H9 (cell line): ENCODE results near the gene SFMBT1. TPM values are rescaled to one million over a fixed set of nuclear protein-coding genes. Genes with fewer than 3 reads are reported as not detected.

Experiments
- DNase-seq: peaks from one replicate; pipeline ENCODE4 v3.0.0-alpha.2; 2017
- H2AFZ ChIP-seq: one replicate; pipeline ENCODE4 v1.6.1; 2013; ENCODE audit warnings: mild to moderate bottlenecking, low read length, control low read depth, moderate library complexity
- H2AK5ac ChIP-seq: 2 replicates; pipeline ENCODE4 v1.6.1; 2013; ENCODE audit warnings: low read length, control low read depth, mixed read lengths; ENCODE audit not compliant: insufficient read length
- H2BK120ac ChIP-seq: one replicate; pipeline ENCODE4 v1.6.1; 2013; ENCODE audit warnings: low read depth, mild to moderate bottlenecking, low read length, control low read depth, inconsistent platforms; ENCODE audit not compliant: poor library complexity, severe bottlenecking
- H2BK12ac ChIP-seq: 2 replicates; pipeline ENCODE4 v1.6.1; 2013; ENCODE audit warnings: low read length, control low read depth, mixed read lengths, low read depth; ENCODE audit not compliant: insufficient read length
- H2BK15ac ChIP-seq: 2 replicates; pipeline ENCODE4 v1.6.1; 2013; ENCODE audit warnings: low read depth, low read length, control low read depth
- H2BK20ac ChIP-seq: one replicate; pipeline ENCODE4 v1.6.1; 2013; ENCODE audit warnings: low read depth, mild to moderate bottlenecking, low read length, control low read depth, inconsistent platforms; ENCODE audit not compliant: poor library complexity, severe bottlenecking
- H2BK5ac ChIP-seq: 2 replicates; pipeline ENCODE4 v1.6.1; 2013; ENCODE audit warnings: low read length, control low read depth, mixed read lengths; ENCODE audit not compliant: insufficient read length
- H3K14ac ChIP-seq: 2 replicates; pipeline ENCODE4 v1.6.1; 2013; ENCODE audit warnings: low read length, control low read depth; ENCODE audit not compliant: insufficient read depth
- H3K18ac ChIP-seq: 2 replicates; pipeline ENCODE4 v1.6.1; 2013; ENCODE audit warnings: low read depth, mild to moderate bottlenecking, mixed read lengths, low read length, control low read depth; ENCODE audit not compliant: insufficient read length
- H3K23ac ChIP-seq: 2 replicates; pipeline ENCODE4 v1.6.1; 2013; ENCODE audit warnings: low read length, control low read depth, mixed read lengths, low read depth; ENCODE audit not compliant: insufficient read length
- H3K23me2 ChIP-seq: 2 replicates; pipeline ENCODE4 v1.6.1; 2013; ENCODE audit warnings: low read depth, mild to moderate bottlenecking, mixed read lengths, low read length, control low read depth; ENCODE audit not compliant: insufficient read length, poor library complexity, severe bottlenecking
- H3K27ac ChIP-seq: 2 replicates; pipeline ENCODE4 v1.5.1; 2013; ENCODE audit warnings: low read length, control low read depth, mixed read lengths, low read depth; ENCODE audit not compliant: insufficient read length
- H3K27me3 ChIP-seq: 2 replicates; pipeline ENCODE4 v1.6.1; 2013; ENCODE audit warnings: low read length, control low read depth, inconsistent platforms; ENCODE audit not compliant: insufficient read depth
- H3K4ac ChIP-seq: 2 replicates; pipeline ENCODE4 v1.6.1; 2013; ENCODE audit warnings: low read depth, mild to moderate bottlenecking, control low read depth, inconsistent platforms, low read length, moderate library complexity
- H3K4me1 ChIP-seq: 2 replicates; pipeline ENCODE4 v1.6.1; 2013; ENCODE audit warnings: low read length, control low read depth, inconsistent platforms; ENCODE audit not compliant: insufficient read depth
- H3K4me2 ChIP-seq: 2 replicates; pipeline ENCODE4 v1.6.1; 2013; ENCODE audit warnings: low read length, control low read depth, mixed read lengths; ENCODE audit not compliant: insufficient read length, insufficient read depth
- H3K56ac ChIP-seq: 2 replicates; pipeline ENCODE4 v1.6.1; 2013; ENCODE audit warnings: low read depth, mild to moderate bottlenecking, mixed read lengths, low read length, control low read depth; ENCODE audit not compliant: insufficient read length
- H3K79me1 ChIP-seq: 2 replicates; pipeline ENCODE4 v1.6.1; 2013; ENCODE audit warnings: low read depth, mild to moderate bottlenecking, moderate library complexity, low read length, control low read depth, inconsistent platforms; ENCODE audit not compliant: insufficient read depth, poor library complexity, severe bottlenecking
- H3K79me2 ChIP-seq: 2 replicates; pipeline ENCODE4 v1.6.1; 2013; ENCODE audit warnings: low read length, control low read depth, inconsistent platforms; ENCODE audit not compliant: insufficient read depth
- H3K9ac ChIP-seq: 2 replicates; pipeline ENCODE4 v1.6.1; 2013; ENCODE audit warnings: low read length, control low read depth, mixed read lengths; ENCODE audit not compliant: insufficient read length; ENCODE audit errors: extremely low read depth
- H3K9me3 ChIP-seq: one replicate; pipeline ENCODE4 v1.6.1; 2013; ENCODE audit warnings: low read depth, low read length, inconsistent platforms; ENCODE audit not compliant: control insufficient read depth
- H3T11ph ChIP-seq: one replicate; pipeline ENCODE4 v1.6.1; 2013; ENCODE audit warnings: mild to moderate bottlenecking, low read length, control low read depth, inconsistent platforms
- H4K20me1 ChIP-seq: one replicate; pipeline ENCODE4 v1.6.1; 2013; ENCODE audit not compliant: control insufficient read depth, insufficient read length, insufficient read depth
- H4K5ac ChIP-seq: 2 replicates; pipeline ENCODE4 v1.6.1; 2013; ENCODE audit warnings: low read depth, mild to moderate bottlenecking, mixed read lengths, low read length, control low read depth; ENCODE audit not compliant: insufficient read length
- H4K8ac ChIP-seq: replicated peaks from 2 replicates; pipeline ENCODE4 v1.6.1; 2013; ENCODE audit warnings: low read length, control low read depth, mixed read lengths, low read depth; ENCODE audit not compliant: insufficient read length
- H4K91ac ChIP-seq: 2 replicates; pipeline ENCODE4 v1.6.1; 2013; ENCODE audit warnings: low read depth, mild to moderate bottlenecking, moderate library complexity, mixed read lengths, low read length, control low read depth; ENCODE audit not compliant: insufficient read length
- H3K27ac Mint-ChIP-seq, 3 experiments: 2 replicates in 2 of 3; 3 replicates in 1 of 3; pipeline ENCODE4 v1.8.0; 2020 to 2021; ENCODE audit warnings: mixed read lengths in 3 of 3, mild to moderate bottlenecking in 1 of 3, moderate library complexity in 1 of 3
- H3K27me3 Mint-ChIP-seq: 2 replicates; pipeline ENCODE4 v1.8.0; 2021; ENCODE audit warnings: low read depth, mild to moderate bottlenecking, moderate library complexity, mixed read lengths
- H3K36me3 Mint-ChIP-seq, 3 experiments: 2 replicates in 2 of 3; 3 replicates in 1 of 3; pipeline ENCODE4 v1.8.0; 2020 to 2021; ENCODE audit warnings: low read depth in 3 of 3, mixed read lengths in 3 of 3; ENCODE audit not compliant: insufficient read depth in 1 of 3
- H3K4me1 Mint-ChIP-seq, 2 experiments: 2 replicates each; pipeline ENCODE4 v1.8.0; 2020; ENCODE audit warnings: mixed read lengths in 2 of 2
- H3K4me3 Mint-ChIP-seq, 2 experiments: 2 replicates in 1 of 2; 3 replicates in 1 of 2; pipeline ENCODE4 v1.8.0; 2020 to 2021; ENCODE audit warnings: mild to moderate bottlenecking in 2 of 2, mixed read lengths in 2 of 2, moderate library complexity in 1 of 2
- H3K9me3 Mint-ChIP-seq, 2 experiments: 2 replicates in 1 of 2; 3 replicates in 1 of 2; pipeline ENCODE4 v1.8.0; 2020; ENCODE audit warnings: mild to moderate bottlenecking in 2 of 2, mixed read lengths in 2 of 2, moderate library complexity in 1 of 2
- CTCF ChIP-seq: fragments of 200-600 bp; sonication (generic); conservative IDR thresholded peaks from 3 replicates; pipeline ENCODE4 v1.8.0; 2021; ENCODE audit warnings: antibody characterized with exemption, mild to moderate bottlenecking
- WGBS: extraction: QIAGEN DNeasy Blood & Tissue Kit; methylation state at CpG from one replicate; pipeline ENCODE4 v1.1.7; 2013; ENCODE audit warnings: missing lambda C conversion rate, low lambda C conversion rate, mixed read lengths; ENCODE audit not compliant: insufficient read length; ENCODE audit errors: extremely low coverage; 5-methylcytosine and 5-hydroxymethylcytosine counted together
- total RNA-seq: library from RNA; stranded (reverse); gene quantifications from 2 replicates; pipeline ENCODE4 v1.2.1, GENCODE V29; 2021

The SFMBT1 gene
- total RNA-seq, 1 experiment from 2014 or later: 15.3 TPM

DNA sequence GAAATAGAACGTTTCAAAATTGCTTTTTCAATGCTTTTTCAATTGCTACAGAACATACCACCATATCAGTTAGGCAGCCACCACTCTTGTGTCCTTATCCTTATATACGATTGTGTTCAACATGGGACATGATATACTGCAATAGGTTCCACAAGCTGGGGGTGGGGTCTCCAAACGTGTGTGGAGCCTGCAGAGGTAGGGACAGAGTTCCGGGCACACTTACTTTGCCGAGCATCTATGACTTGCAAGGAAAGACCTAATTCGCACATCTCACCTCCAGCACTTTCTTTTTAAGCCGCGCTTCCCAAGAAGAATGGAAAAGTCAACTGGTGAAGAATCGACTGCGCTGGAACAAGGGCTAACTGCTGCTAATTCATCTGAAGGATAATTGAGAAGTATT is 39.6 kb upstream of the SFMBT1 start:
- Histone ChIP-seq H3T11ph (no peak overlapping the region), H3K79me2 (no peaks in the 10 kb centered on the region), H2BK120ac (no peak overlapping the region), H4K20me1 (no peaks in the 10 kb centered on the region), H3K27ac (no peak overlapping the region), H4K5ac (no peak overlapping the region), H4K8ac (no peak overlapping the region), H3K23me2 (no peaks in the 10 kb centered on the region), H2AFZ (no peak overlapping the region), H3K14ac (no peak overlapping the region), H3K79me1 (no peaks in the 10 kb centered on the region), H2BK15ac (no peak overlapping the region), H3K4me2 (no peak overlapping the region), H2BK12ac (no peak overlapping the region), H3K56ac (no peak overlapping the region), H3K18ac (no peak overlapping the region), H3K4me1 (no peaks in the 10 kb centered on the region), H3K27me3 (no peaks in the 10 kb centered on the region), H3K4ac (no peak overlapping the region), H2BK5ac (no peak overlapping the region), H3K9me3 (no peaks in the 10 kb centered on the region), H2AK5ac (no peak overlapping the region), H4K91ac (no peak overlapping the region), H3K23ac (no peak overlapping the region), H3K9ac (no peak overlapping the region), H2BK20ac (no peak overlapping the region)
- no peak for TF ChIP-seq CTCF
- Mint-ChIP-seq H3K4me3 (no peak overlapping the region), H3K4me1 (peaks cover 0 to 2% of the 10 kb centered on the region in 2 experiments; a peak in 1 of 4 replicates), H3K27ac (no peak overlapping the region), H3K36me3 (no peaks in the 10 kb centered on the region; a peak in 4 of 7 replicates), H3K27me3 (peaks cover 2% of the 10 kb centered on the region), H3K9me3 (no peaks in the 10 kb centered on the region; a peak in 1 of 5 replicates)
- no peak for DNase-seq
- no CpG with 5 or more reads among the region's 10 CpGs for WGBS
